A673 (cell line): ENCODE results near the gene XRCC4. TPM values are rescaled to one million over a fixed set of nuclear protein-coding genes. Genes with fewer than 3 reads are reported as not detected.

Source experiments
- BruUV-seq: library from RNA; stranded (reverse); fragments of 400-500 nt; replicated peaks from 2 replicates; lab custom pipeline; 2021; lab: Mats Ljungman, UMichigan
- CTCF ChIA-PET: fragments of 300-600 bp; sonication (Branson Sonifier 250); formaldehyde crosslinking; loops from one replicate; lab custom pipeline; 2022; ENCODE audit warnings: antibody characterized with exemption; lab: Charles Lee
- POLR2A ChIA-PET: fragments of 300-600 bp; sonication (Branson Sonifier 250); formaldehyde crosslinking; loops from one replicate; lab custom pipeline; 2022; ENCODE audit warnings: antibody characterized with exemption; ENCODE audit not compliant: low non-redundant PET; lab: Charles Lee
- DNase-seq: peaks from one replicate; pipeline ENCODE4 v3.0.0-alpha.2; 2015; ENCODE audit warnings: low spot score
- H3K27ac ChIP-seq: fragments of 200-600 bp; sonication (generic); 2 replicates; pipeline ENCODE4 v1.5.1; 2016; ENCODE audit warnings: mixed run types, low read depth, mild to moderate bottlenecking, mixed read lengths, antibody characterized with exemption, low read length; ENCODE audit not compliant: poor library complexity, severe bottlenecking
- H3K27me3 ChIP-seq: fragments of 200-600 bp; sonication (generic); replicated peaks from 2 replicates; pipeline ENCODE4 v1.6.1; 2017; ENCODE audit warnings: mixed run types, low read depth, mild to moderate bottlenecking, mixed read lengths, antibody characterized with exemption, low read length; ENCODE audit not compliant: insufficient read depth, poor library complexity
- H3K36me3 ChIP-seq: fragments of 200-600 bp; sonication (generic); 2 replicates; pipeline ENCODE4 v1.6.1; 2016; ENCODE audit warnings: mixed run types, mild to moderate bottlenecking, mixed read lengths, antibody characterized with exemption, low read length; ENCODE audit not compliant: insufficient read depth, poor library complexity, severe bottlenecking
- H3K4me1 ChIP-seq: fragments of 200-600 bp; sonication (generic); 2 replicates; pipeline ENCODE4 v1.6.1; 2017; ENCODE audit warnings: mixed run types, mild to moderate bottlenecking, mixed read lengths, antibody characterized with exemption, low read length; ENCODE audit not compliant: insufficient read depth, poor library complexity, severe bottlenecking
- H3K4me3 ChIP-seq: fragments of 200-600 bp; sonication (generic); 2 replicates; pipeline ENCODE4 v1.5.1; 2016; ENCODE audit warnings: low read depth, mixed run types, mild to moderate bottlenecking, mixed read lengths, low read length; ENCODE audit not compliant: poor library complexity, severe bottlenecking
- H3K9me3 ChIP-seq: fragments of 200-600 bp; sonication (generic); 2 replicates; pipeline ENCODE4 v1.6.1; 2016; ENCODE audit warnings: mixed run types, low read depth, mild to moderate bottlenecking, mixed read lengths, antibody characterized with exemption, low read length; ENCODE audit not compliant: poor library complexity, severe bottlenecking
- CTCF ChIP-seq: fragments of 300-800, 200-600 bp; sonication (generic); conservative IDR thresholded peaks from 2 replicates; pipeline ENCODE4 v1.5.1; 2017; ENCODE audit warnings: low read depth, mild to moderate bottlenecking, antibody characterized with exemption, low read length, moderate library complexity, mixed read lengths
- EZH2 ChIP-seq: fragments of 200-600 bp; sonication (generic); IDR thresholded peaks from 2 replicates; pipeline ENCODE4 v1.6.1; 2017; ENCODE audit warnings: borderline replicate concordance, low read depth, mild to moderate bottlenecking, mixed read lengths, antibody characterized with exemption, low read length; ENCODE audit not compliant: poor library complexity, severe bottlenecking
- intact Hi-C: fragments of 100-400 bp; cut with micrococcal nuclease; formaldehyde crosslinking; loops from one replicate; pipeline ENCODE4 v1.10.0; 2022; ENCODE audit not compliant: unreplicated experiment
- total RNA-seq: library from RNA; stranded (reverse); gene quantifications from 2 replicates; pipeline ENCODE4 v1.2.3, GENCODE V29; 2021

The XRCC4 gene
- total RNA-seq, 1 experiment from 2014 or later: 8.1 TPM

GRCh38 chr5:83156001-83156400 is 78.7 kb downstream of the XRCC4 start:
- ChIA-PET CTCF (no interaction called here), POLR2A (no interaction called here)
- Histone ChIP-seq H3K27ac (no peak overlapping the region), H3K9me3 (no peaks in the 10 kb centered on the region), H3K27me3 (no peaks in the 10 kb centered on the region), H3K36me3 (no peaks in the 10 kb centered on the region), H3K4me3 (no peak overlapping the region), H3K4me1 (no peaks in the 10 kb centered on the region)
- intact Hi-C loops: no loop called here
- TF ChIP-seq CTCF (no peak), EZH2 (no peak)
- BruUV-seq: no TSS peak
- DNase-seq: no peak

GRCh38 chr5:83157163-83157562 is 79.8 kb downstream of the XRCC4 start:
- intact Hi-C loops: no loop called here
- H3K27me3 ChIP-seq: no peaks in the 10 kb centered on the region
- no peaks in the 10 kb centered on the region for H3K9me3 ChIP-seq
- TF ChIP-seq CTCF: no peak
- TF ChIP-seq EZH2: no peak
- ChIA-PET POLR2A (no interaction called here), CTCF (no interaction called here)
- no TSS peak for BruUV-seq
- H3K36me3 ChIP-seq: no peaks in the 10 kb centered on the region
- H3K4me3 ChIP-seq: no peak overlapping the region
- no peaks in the 10 kb centered on the region for H3K4me1 ChIP-seq
- no peak for DNase-seq
- no peak overlapping the region for H3K27ac ChIP-seq

- no TSS peak for BruUV-seq
- TF ChIP-seq EZH2 (no peak), CTCF (no peak)
- no peaks in the 10 kb centered on the region for H3K4me1 ChIP-seq
- no peaks in the 10 kb centered on the region for H3K27me3 ChIP-seq
- intact Hi-C loops: no loop called here
- no peaks in the 10 kb centered on the region for H3K9me3 ChIP-seq
- no peak overlapping the region for H3K4me3 ChIP-seq
- no peak for DNase-seq
- ChIA-PET CTCF (no interaction called here), POLR2A (no interaction called here)
- H3K36me3 ChIP-seq: no peaks in the 10 kb centered on the region
- H3K27ac ChIP-seq: no peak overlapping the region
These were observed 85.3 kb downstream of the XRCC4 start for GRCh38 chr5:83162601-83163000.
